ENCODE data around the gene GAGE13.

DNA sequence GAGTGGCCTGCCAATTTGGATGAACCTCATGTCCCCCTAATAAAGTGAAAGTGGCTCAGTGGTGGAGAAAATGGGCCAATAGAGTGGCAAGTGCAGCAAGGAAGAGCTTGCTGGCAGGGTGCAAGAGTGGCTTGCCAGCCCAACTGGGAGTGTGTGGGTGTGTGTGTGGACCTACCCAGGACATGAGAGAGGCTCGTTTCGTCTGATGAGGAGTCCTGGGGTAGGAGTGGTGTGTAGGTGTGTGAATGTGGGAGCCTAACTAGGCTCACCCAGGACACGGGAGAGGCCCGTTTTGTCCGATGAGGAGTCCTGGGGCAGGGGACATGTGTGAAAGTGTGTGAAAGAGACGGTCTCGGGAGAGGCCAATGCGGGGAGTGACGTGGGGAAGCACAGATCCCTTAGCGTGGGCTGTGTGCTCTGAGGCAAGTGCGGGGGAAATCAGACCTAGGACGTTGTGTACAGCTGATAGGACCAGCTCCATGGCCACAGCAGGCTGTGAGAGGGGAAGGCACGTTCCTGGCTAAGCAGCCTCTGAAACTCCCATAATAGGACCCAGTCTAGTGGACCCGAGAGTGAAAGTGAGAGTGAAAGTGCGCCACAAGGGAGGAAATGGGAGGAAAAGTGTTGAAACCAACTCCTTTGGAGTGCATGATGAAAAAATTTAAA is 22.6 kb upstream of the GAGE13 start:
- TF ChIP-seq, protein P1, sequence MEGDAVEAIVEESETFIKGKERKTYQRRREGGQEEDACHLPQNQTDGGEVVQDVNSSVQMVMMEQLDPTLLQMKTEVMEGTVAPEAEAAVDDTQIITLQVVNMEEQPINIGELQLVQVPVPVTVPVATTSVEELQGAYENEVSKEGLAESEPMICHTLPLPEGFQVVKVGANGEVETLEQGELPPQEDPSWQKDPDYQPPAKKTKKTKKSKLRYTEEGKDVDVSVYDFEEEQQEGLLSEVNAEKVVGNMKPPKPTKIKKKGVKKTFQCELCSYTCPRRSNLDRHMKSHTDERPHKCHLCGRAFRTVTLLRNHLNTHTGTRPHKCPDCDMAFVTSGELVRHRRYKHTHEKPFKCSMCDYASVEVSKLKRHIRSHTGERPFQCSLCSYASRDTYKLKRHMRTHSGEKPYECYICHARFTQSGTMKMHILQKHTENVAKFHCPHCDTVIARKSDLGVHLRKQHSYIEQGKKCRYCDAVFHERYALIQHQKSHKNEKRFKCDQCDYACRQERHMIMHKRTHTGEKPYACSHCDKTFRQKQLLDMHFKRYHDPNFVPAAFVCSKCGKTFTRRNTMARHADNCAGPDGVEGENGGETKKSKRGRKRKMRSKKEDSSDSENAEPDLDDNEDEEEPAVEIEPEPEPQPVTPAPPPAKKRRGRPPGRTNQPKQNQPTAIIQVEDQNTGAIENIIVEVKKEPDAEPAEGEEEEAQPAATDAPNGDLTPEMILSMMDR (IDR thresholded peaks at IDR 0.05; ENCODE audit: borderline replicate concordance, extremely low read depth, low read length, poor library complexity, severe bottlenecking): no peak
- no peak for TF ChIP-seq EZH2 (IDR thresholded peaks at IDR 0.05; ENCODE audit: borderline replicate concordance, low read depth, low read length, severe bottlenecking)
